Dedifferentiated amniotic fluid mesenchymal stem cell (primary cell): ENCODE measurements around the gene ORM2.
"Not testable (repeated sequence)": the region's sequence is repeated elsewhere in the genome, so short reads cannot be mapped to it uniquely, and the experiment has no call there.

Experiments used
- DNase-seq: peaks from one replicate; pipeline ENCODE4 v3.0.0-alpha.2; 2016; ENCODE audit errors: extremely low spot score

The ORM2 gene

GRCh38 chr9:114331229-114332195, 1.8 kb downstream of the ORM2 start:
- not testable (repeated sequence) for DNase-seq

- not testable (repeated sequence) for DNase-seq
Measured at GRCh38 chr9:114332474-114333040, 2.9 kb downstream of the ORM2 start.

- not testable (repeated sequence) for DNase-seq
Measured at GRCh38 chr9:114333718-114334117, 4.0 kb downstream of the ORM2 start.

DNA sequence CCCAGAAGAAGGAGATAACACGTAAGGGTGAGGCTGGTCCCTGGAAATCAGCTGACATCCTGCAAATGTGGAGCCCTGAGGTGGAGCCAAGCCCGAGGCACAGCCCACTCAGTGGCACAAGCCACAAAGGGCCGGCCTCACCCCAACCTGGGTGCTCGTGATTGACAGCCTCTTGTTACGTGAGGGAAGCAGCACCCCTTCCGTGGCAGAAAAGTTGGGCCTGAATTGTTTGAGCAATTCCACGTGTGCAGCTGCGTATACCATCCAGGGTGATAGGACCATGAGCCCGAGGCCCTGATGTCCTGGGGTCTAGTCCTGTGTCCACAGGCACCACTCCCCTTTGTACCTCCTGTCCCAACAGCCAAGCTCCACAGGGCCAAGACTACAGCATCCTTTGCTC, 4.8 kb downstream of the ORM2 start:
- no peak for DNase-seq

GRCh38 chr9:114335745-114336144, 6.1 kb downstream of the ORM2 start:
- DNase-seq = no peak

DNA sequence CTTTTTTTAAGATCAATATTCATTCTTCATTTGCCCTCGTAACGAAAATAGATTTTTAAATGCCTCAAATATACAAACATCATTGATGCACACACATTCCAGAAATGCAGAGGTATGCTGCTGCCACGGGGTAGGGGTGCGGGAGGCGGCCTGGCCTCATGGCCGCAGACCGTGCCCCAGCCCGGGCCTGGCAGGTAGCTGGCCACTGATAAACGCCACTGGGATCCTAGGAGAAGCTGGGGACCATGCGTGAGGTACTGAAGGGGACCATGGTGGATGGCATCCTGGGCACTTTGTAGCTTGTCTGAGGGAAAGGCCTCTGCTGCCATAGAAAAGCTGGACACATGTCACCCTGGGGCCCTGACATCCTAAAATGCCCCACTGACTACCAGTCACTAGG, 6.5 kb downstream of the ORM2 start:
- DNase-seq = no peak

DNA sequence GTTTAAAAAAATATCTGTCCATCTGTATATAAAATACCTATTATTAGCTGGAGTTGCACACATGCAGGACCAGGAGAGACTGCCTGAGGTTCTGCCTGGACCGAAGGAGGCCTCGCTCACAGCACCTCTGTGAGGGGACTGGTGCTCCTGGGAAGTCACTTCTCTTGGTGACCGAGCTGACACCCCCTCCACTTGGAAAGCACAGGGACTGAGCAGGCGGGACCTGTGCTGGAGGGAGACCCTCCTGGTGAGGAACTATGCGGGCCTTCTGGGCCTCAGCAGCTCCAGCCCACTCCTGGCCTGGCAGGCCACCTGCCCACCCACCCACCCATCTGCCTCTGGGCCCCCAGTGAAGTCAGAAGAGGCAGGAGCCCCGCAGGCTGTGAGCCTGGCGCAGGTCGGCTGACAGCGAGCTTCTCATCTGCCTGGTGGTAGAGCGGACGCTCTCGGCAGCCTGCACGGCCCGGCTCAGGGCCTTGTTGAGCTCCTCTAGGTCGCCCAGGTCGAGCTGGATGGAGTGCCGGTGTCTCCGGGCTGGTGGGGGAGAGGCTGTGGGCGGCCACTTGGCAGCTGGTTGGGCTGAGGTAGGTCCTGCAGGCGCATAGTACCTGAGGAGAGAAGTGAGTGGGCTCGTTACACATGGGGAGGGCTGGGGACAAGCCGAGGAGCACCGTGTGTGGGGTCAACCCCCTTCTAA, 7.2 kb downstream of the ORM2 start:
- DNase-seq = no peak

- no peak for DNase-seq
Measured at GRCh38 chr9:114338187-114338586, 8.5 kb downstream of the ORM2 start.

- DNase-seq = no peak
Measured at GRCh38 chr9:114339130-114339908, 9.7 kb downstream of the ORM2 start.

DNA sequence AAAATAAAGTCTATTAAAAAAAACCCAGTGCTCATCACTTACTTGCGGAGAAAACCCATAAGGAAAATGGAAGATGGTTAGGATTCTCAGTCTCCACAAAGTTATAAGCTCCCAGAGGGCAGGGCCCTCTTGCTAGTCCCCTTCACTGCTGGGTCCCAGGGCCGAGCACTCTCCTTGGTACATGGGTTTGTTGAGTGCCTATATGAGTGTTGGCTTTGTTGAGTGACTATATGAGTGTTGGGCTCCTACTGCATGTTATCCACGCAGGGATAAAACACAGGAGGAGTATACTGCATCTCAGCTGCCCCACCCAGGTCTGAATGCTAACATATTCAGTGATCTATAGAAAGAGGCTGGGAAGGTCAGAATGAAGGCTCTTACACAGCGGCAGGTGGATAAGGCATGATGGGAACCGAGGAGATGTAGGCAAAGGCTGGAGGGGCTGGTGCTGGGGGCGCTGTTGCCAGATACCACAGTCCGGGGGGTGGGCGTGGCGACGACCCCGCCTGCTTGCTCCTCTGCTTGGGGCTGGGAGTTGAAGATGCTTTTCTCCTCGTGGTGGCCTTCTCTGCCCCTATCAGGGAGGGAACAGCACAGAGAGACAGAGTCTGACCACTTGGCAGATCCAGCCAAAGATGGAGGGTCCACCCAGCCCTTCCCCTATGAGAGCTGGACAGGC, 11.6 kb downstream of the ORM2 start:
- no peak for DNase-seq

- no peak for DNase-seq
Measured at GRCh38 chr9:114341991-114342390, 12.3 kb downstream of the ORM2 start.

DNA sequence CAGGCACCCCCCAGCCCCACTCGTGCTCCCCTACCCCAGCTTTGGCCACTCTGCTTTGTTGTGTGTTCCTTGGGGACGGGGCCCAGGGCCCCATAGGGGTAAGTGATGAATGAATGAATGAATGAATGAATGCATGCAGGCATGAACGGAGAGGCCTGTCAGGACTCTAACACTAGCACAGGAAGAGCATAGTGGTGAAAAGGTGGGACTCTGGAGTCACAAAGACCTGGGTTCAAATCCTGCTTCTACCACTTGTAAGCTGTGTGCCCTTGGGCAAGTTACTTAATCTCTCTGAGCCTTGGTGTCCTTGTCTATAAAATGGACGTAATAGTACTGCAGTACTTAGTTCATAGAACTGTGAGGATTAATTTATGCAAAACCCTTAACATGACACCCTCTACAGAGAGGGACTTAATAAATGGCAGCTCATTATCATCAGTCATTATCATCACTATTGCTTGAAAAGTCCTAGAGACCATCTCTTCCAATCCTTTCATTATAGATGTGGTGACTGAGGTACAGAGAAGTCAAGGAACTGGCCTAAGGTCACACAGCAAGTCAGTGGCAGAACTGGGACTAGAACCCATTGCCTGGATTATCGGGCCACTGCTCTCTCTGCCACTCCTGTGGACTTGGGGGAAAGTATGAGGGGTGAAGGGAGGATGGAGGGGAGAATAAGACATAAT, 13.2 kb downstream of the ORM2 start:
- no peak for DNase-seq

- DNase-seq = no peak
Measured at GRCh38 chr9:114343471-114344187, 14.0 kb downstream of the ORM2 start.

- no peak for DNase-seq
Measured at GRCh38 chr9:114344188-114344566, 14.5 kb downstream of the ORM2 start.

GRCh38 chr9:114344692-114345091, 15.0 kb downstream of the ORM2 start:
- DNase-seq = no peak

GRCh38 chr9:114345493-114346065, 15.9 kb downstream of the ORM2 start:
- no peak for DNase-seq

GRCh38 chr9:114346146-114346545, 16.5 kb downstream of the ORM2 start:
- DNase-seq = no peak

DNA sequence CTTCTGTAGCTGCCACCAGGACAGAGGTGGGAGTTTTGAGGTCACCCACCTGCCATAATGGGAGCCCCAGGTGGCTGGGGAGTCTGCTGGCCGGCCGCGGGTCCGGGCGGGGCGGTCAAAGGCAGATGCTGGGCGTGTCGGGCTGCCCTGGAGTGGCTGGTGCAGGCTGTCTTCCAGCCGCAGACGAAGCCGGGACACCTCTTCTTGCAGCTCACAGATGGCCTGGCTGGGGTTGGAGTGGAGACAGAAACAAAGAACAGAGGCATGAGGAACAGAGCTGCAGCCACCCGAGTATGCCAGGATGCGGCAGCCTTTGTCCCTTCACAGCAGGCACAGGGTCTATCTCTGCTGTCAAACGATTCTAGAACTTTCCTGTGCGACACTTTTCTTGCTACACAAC, 18.0 kb downstream of the ORM2 start:
- DNase-seq = no peak

DNA sequence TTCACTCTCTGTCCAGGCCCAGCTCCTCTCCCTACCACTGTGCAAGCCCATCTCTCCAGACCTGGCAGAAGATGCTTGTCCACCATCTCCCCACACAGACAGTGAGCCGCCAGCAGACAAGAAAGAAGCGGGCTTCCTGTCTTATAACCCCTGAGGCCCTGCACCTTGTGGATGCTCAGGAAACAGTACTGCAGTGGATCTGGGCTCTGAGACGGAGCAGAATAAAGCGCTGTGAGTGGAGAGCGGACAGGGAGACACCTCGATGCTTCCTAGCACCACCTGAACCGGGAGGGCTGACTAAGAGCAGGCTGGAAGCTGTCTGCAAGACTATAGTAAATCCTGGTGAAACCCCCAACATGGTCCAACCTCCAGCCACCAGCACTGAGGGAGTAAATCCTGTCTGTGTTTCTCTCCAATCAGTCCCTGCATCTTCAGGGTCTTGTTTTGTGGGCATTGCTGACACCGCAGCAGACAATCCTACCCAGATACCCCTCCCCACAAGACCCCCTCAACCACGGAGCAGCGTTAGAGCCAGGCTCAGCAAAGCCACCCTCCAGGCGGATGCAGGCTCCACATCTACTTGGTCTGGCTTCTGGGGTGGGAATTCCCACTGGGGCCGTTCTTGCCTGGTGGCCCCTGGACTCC, 18.7 kb downstream of the ORM2 start:
- no peak for DNase-seq
